HG02981 (cell line): ENCODE measurements around the gene DNAJB1.
"Not testable (repeated sequence)": the region's sequence is repeated elsewhere in the genome, so short reads cannot be mapped to it uniquely, and the experiment has no call there.

Source experiments
- ATAC-seq: cut with Tn5 transposase; IDR thresholded peaks from one replicate; pipeline ENCODE4 v1.9.1; 2021; ENCODE audit warnings: mild to moderate bottlenecking, moderate library complexity; ENCODE audit not compliant: unreplicated experiment

The DNAJB1 gene

GRCh38 chr19:14553042-14553938 is 35.1 kb upstream of the DNAJB1 start:
- no peak for ATAC-seq

GRCh38 chr19:14552006-14552360 is 33.8 kb upstream of the DNAJB1 start:
- ATAC-seq: not testable (repeated sequence)

- ATAC-seq: not testable (repeated sequence)
Observed at GRCh38 chr19:14551134-14552005, 33.2 kb upstream of the DNAJB1 start.

GRCh38 chr19:14550201-14550754 is 32.1 kb upstream of the DNAJB1 start:
- no peak for ATAC-seq

- no peak for ATAC-seq
Observed at GRCh38 chr19:14545716-14546082, 27.5 kb upstream of the DNAJB1 start.

- ATAC-seq: no peak
Observed at GRCh38 chr19:14544977-14545715, 26.9 kb upstream of the DNAJB1 start.

- no peak for ATAC-seq
Observed at GRCh38 chr19:14544047-14544446, 25.9 kb upstream of the DNAJB1 start.

GRCh38 chr19:14542711-14543328 is 24.6 kb upstream of the DNAJB1 start:
- no peak for ATAC-seq

- not testable (repeated sequence) for ATAC-seq
Observed at GRCh38 chr19:14541979-14542378, 23.8 kb upstream of the DNAJB1 start.

GRCh38 chr19:14540741-14541525 is 22.7 kb upstream of the DNAJB1 start:
- ATAC-seq: no peak

- ATAC-seq: no peak
Observed at GRCh38 chr19:14536926-14537692, 18.9 kb upstream of the DNAJB1 start.

- ATAC-seq: no peak
Observed at GRCh38 chr19:14533450-14533849, 15.3 kb upstream of the DNAJB1 start.

- ATAC-seq: no peak
Observed at GRCh38 chr19:14530506-14530905, 12.3 kb upstream of the DNAJB1 start.

GRCh38 chr19:14530005-14530348 is 11.8 kb upstream of the DNAJB1 start:
- ATAC-seq: no peak

- peak; percentile 95 for ATAC-seq
Observed at GRCh38 chr19:14529254-14530004, 11.2 kb upstream of the DNAJB1 start, which contains the start of gene TECR. Gene TECR, plus strand, starts transcription at chr19:14529594. Its CDS starts 103 bp downstream, at chr19:14529697.

- ATAC-seq: no peak
Observed at GRCh38 chr19:14528419-14529253, 10.4 kb upstream of the DNAJB1 start.

GRCh38 chr19:14526423-14526822 is 8.2 kb upstream of the DNAJB1 start:
- no peak for ATAC-seq
